ENCODE measurements around the gene RNF113A. TPM values are rescaled to one million over a fixed set of nuclear protein-coding genes. Genes with fewer than 3 reads are reported as not detected.
"Not testable (repeated sequence)": the region's sequence is repeated elsewhere in the genome, so short reads cannot be mapped to it uniquely, and the experiment has no call there.

Gene RNF113A
- total RNA-seq, 1 donor from 2014 or later: 10.9 TPM

DNA sequence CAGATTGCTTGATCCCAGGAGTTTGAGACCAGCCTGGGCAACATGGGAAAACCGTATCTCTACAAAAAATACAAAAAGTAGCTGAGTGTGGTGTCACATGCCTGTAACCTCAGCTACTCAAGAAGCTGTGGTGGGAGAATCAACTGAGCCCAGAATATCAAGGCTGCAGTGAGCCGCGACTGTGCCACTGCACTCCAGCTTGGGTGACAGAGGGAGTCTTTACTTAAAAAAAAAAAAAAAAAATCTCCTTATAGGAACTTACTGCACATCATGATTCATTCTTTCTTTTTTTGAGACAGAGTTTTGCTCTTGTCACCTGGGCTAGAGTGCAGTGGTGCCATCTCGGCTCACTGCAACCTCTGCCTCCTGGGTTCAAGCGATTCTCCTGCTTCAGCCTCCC is 43.1 kb downstream of the RNF113A start:
- H3K4me3 ChIP-seq: no peak overlapping the region
- no peaks in the 10 kb centered on the region for H3F3A ChIP-seq (ENCODE audit: low read depth)
- H3K79me2 ChIP-seq (ENCODE audit: low read depth): no peaks in the 10 kb centered on the region
- H3K27me3 Mint-ChIP-seq (ENCODE audit: insufficient read depth, low read depth): no peaks in the 10 kb centered on the region
- TF ChIP-seq, protein P1, sequence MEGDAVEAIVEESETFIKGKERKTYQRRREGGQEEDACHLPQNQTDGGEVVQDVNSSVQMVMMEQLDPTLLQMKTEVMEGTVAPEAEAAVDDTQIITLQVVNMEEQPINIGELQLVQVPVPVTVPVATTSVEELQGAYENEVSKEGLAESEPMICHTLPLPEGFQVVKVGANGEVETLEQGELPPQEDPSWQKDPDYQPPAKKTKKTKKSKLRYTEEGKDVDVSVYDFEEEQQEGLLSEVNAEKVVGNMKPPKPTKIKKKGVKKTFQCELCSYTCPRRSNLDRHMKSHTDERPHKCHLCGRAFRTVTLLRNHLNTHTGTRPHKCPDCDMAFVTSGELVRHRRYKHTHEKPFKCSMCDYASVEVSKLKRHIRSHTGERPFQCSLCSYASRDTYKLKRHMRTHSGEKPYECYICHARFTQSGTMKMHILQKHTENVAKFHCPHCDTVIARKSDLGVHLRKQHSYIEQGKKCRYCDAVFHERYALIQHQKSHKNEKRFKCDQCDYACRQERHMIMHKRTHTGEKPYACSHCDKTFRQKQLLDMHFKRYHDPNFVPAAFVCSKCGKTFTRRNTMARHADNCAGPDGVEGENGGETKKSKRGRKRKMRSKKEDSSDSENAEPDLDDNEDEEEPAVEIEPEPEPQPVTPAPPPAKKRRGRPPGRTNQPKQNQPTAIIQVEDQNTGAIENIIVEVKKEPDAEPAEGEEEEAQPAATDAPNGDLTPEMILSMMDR (IDR thresholded peaks at IDR 0.05): no peak
- TF ChIP-seq EZH2 (IDR thresholded peaks at IDR 0.05) (no peak), EZH2phosphoT487 (IDR thresholded peaks at IDR 0.05) (no peak)
- no peak for DNase-seq (ENCODE audit: low spot score)
- peaks cover 2% of the 10 kb centered on the region for H3K9me3 Mint-ChIP-seq
- no peak overlapping the region for H3K27ac Mint-ChIP-seq
- H2AFZ ChIP-seq (replicated peaks): no peak overlapping the region
- H3K9ac ChIP-seq: no peak overlapping the region
- peaks cover 3% of the 10 kb centered on the region for H3K4me1 Mint-ChIP-seq
- no peaks in the 10 kb centered on the region for H3K4me1 ChIP-seq
- H3K36me3 Mint-ChIP-seq: peaks cover 15% of the 10 kb centered on the region
- H3K9me3 ChIP-seq (ENCODE audit: low read depth): no peaks in the 10 kb centered on the region
- no peak overlapping the region for H3K27ac ChIP-seq
- no peaks in the 10 kb centered on the region for H4K20me1 ChIP-seq (ENCODE audit: low read depth)
- H3K4me2 ChIP-seq: no peak overlapping the region
- H3K4me3 Mint-ChIP-seq: no peak overlapping the region
- no peaks in the 10 kb centered on the region for H3K36me3 ChIP-seq
- no peaks in the 10 kb centered on the region for H3K27me3 ChIP-seq

DNA sequence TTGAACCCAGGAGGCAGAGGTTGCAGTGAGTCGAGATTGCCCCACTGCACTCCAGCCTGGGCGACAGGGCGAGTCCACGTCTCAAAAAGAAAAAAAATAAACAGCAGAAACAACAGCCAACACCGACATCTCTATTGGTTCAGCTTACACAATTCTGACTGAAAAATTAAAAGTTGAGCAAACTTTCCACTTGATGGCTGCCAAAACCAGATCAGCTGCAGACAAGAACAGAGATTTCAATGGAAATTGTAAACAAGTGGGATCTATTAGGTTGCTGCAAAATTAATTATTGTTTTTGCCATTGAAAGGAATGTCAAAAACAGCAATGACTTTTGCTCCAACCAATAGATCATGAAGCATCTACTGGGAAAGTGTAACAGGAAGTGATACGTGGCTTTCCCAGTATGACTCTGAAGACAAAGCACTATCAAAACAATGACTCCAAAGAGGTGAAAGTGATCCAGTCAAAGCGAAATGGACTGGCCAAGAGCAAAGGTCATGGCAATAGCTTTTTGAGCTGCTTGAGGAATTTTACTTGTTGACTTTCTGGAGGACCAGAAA is 45.1 kb downstream of the RNF113A start:
- Mint-ChIP-seq H3K27ac (no peak overlapping the region), H3K27me3 (ENCODE audit: insufficient read depth, low read depth) (no peaks in the 10 kb centered on the region), H3K4me3 (no peak overlapping the region), H3K4me1 (peaks cover 3% of the 10 kb centered on the region), H3K9me3 (no peaks in the 10 kb centered on the region), H3K36me3 (peaks cover 12% of the 10 kb centered on the region)
- DNase-seq (ENCODE audit: low spot score): no peak
- H3K36me3 ChIP-seq: no peaks in the 10 kb centered on the region
- no peaks in the 10 kb centered on the region for H4K20me1 ChIP-seq (ENCODE audit: low read depth)
- TF ChIP-seq EZH2 (IDR thresholded peaks at IDR 0.05) (no peak), EZH2phosphoT487 (IDR thresholded peaks at IDR 0.05) (no peak)
- TF ChIP-seq, protein P1 (IDR thresholded peaks at IDR 0.05): no peak
- H3K4me2 ChIP-seq: no peak overlapping the region
- no peaks in the 10 kb centered on the region for H3K9me3 ChIP-seq (ENCODE audit: low read depth)
- no peak overlapping the region for H3K27ac ChIP-seq
- no peak overlapping the region for H3K4me3 ChIP-seq
- H3K4me1 ChIP-seq: no peaks in the 10 kb centered on the region
- H3F3A ChIP-seq (ENCODE audit: low read depth): no peaks in the 10 kb centered on the region
- no peaks in the 10 kb centered on the region for H3K27me3 ChIP-seq
- no peaks in the 10 kb centered on the region for H3K79me2 ChIP-seq (ENCODE audit: low read depth)
- H2AFZ ChIP-seq (replicated peaks): no peak overlapping the region
- H3K9ac ChIP-seq: no peak overlapping the region

DNA sequence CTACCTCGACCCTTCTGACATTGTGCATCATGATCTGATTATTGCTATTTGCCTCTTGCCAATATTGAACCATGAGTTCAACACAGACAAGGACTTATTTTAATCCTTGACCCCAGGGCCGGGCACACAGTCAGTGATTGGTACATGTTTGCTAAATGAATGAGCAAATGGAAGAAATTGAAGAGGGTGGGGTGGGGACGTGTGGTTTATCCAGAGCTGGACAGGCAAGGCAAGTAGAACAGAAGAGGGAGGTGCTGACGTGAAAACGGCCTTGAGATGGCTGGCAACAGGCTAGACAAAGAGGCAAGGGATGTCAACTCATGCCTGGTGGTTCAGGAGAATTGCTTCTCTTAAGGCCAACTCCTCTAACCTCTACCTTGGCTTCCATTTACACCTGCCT is 47.3 kb downstream of the RNF113A start:
- H3K79me2 ChIP-seq (ENCODE audit: low read depth); H3K9me3 Mint-ChIP-seq; H3K36me3 ChIP-seq; H3K9ac ChIP-seq; H3K4me1 ChIP-seq; H3K27ac Mint-ChIP-seq; H4K20me1 ChIP-seq (ENCODE audit: low read depth); H3F3A ChIP-seq (ENCODE audit: low read depth); H3K4me3 Mint-ChIP-seq; H3K36me3 Mint-ChIP-seq; H3K4me2 ChIP-seq; H3K27me3 ChIP-seq; H2AFZ ChIP-seq (replicated peaks); DNase-seq (ENCODE audit: low spot score); H3K27me3 Mint-ChIP-seq (ENCODE audit: insufficient read depth, low read depth); H3K4me1 Mint-ChIP-seq; H3K27ac ChIP-seq; H3K9me3 ChIP-seq (ENCODE audit: low read depth); H3K4me3 ChIP-seq: not testable (repeated sequence)

DNA sequence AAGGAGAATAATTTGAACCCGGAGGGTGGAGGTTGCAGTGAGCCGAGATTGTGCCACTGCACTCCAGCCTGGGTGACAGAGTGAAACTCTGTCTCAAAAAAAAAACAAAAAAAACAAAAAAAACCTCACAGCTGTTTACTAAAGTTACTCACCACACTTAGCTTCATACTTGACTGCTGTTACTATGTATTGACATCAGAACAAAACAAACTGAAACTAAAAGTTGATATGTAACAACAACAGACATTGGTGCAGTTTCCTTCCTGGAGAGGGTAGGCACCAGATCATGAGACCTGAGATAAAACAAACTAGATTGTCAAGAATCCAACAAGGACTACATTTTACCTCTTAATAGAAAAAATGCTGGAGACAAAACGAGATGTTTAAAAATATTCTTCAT is 49.8 kb downstream of the RNF113A start:
- H3K4me3 ChIP-seq; H4K20me1 ChIP-seq (ENCODE audit: low read depth); H3K36me3 Mint-ChIP-seq; DNase-seq (ENCODE audit: low spot score); H3K4me1 ChIP-seq; H3K27ac ChIP-seq; H3K9me3 ChIP-seq (ENCODE audit: low read depth); H3K4me2 ChIP-seq; H3K27me3 Mint-ChIP-seq (ENCODE audit: insufficient read depth, low read depth); H3F3A ChIP-seq (ENCODE audit: low read depth); H3K79me2 ChIP-seq (ENCODE audit: low read depth); H2AFZ ChIP-seq (replicated peaks); H3K36me3 ChIP-seq; H3K9me3 Mint-ChIP-seq; H3K27ac Mint-ChIP-seq; H3K4me3 Mint-ChIP-seq; H3K4me1 Mint-ChIP-seq; H3K27me3 ChIP-seq; H3K9ac ChIP-seq: not testable (repeated sequence)

Other genes starting within 250 kb of the RNF113A start
- 19.4 and 21.7 TPM in 2 replicates for gene SEPTIN6, start 178.6 kb downstream of the RNF113A start, total RNA-seq (ENCODE audit: low replicate concordance)
- 0.50 TPM in 1 of 2 replicates, not detected in the other for gene SOWAHD, start 113.1 kb downstream of the RNF113A start, total RNA-seq (ENCODE audit: low replicate concordance)
- 10,337 and 10,894 TPM in 2 replicates for gene RPL39, start 80.1 kb downstream of the RNF113A start, total RNA-seq (ENCODE audit: low replicate concordance)
- 12.4 and 21.7 TPM in 2 replicates for gene UPF3B, start 18.8 kb downstream of the RNF113A start, total RNA-seq (ENCODE audit: low replicate concordance)
- gene NDUFA1, start 99 bp upstream of the RNF113A start, total RNA-seq (ENCODE audit: low replicate concordance): 44.1 and 57.9 TPM in 2 replicates
- gene AKAP14, start 24.2 kb upstream of the RNF113A start, total RNA-seq (ENCODE audit: low replicate concordance): not detected in 2 replicates
- 6.5 and 11.2 TPM in 2 replicates for gene NKAP, start 72.0 kb upstream of the RNF113A start, total RNA-seq (ENCODE audit: low replicate concordance)
- not detected in 2 replicates for gene RHOXF2B, start 206.0 kb upstream of the RNF113A start, total RNA-seq (ENCODE audit: low replicate concordance)
- gene RHOXF1, start 244.2 kb upstream of the RNF113A start, total RNA-seq (ENCODE audit: low replicate concordance): not detected in 2 replicates